Keratinocyte (primary cell): Measurements from ENCODE around the gene NXT2. TPM values are rescaled to one million over a fixed set of nuclear protein-coding genes. Genes with fewer than 3 reads are reported as not detected.
A peak's percentile ranks its signal among the peaks of the same experiment; 100 is the strongest.

ENCODE experiments used
- DNase-seq: peaks from one replicate; pipeline ENCODE4 v3.0.0-alpha.2; 2011; ENCODE audit warnings: low read depth, missing footprints, low spot score
- FAIRE-seq: peaks from 2 replicates; lab custom pipeline; 2011; peaks lifted over from hg19 to GRCh38; lab: Jason Lieb, UNC
- H2AFZ ChIP-seq: 2 replicates; pipeline ENCODE4 v1.6.0; 2012; ENCODE audit warnings: low read length, control low read depth, inconsistent platforms; ENCODE audit not compliant: control insufficient read depth
- H3K27ac ChIP-seq: 2 replicates; pipeline ENCODE4 v1.5.1; 2011; ENCODE audit warnings: low read length; ENCODE audit not compliant: control insufficient read depth, insufficient read depth
- H3K27me3 ChIP-seq: 3 replicates; pipeline ENCODE4 v1.6.0; 2011; ENCODE audit warnings: low read length; ENCODE audit not compliant: control insufficient read depth, insufficient read depth; ENCODE audit errors: extremely low read depth
- H3K36me3 ChIP-seq, 2 experiments: 2 replicates in 1 of 2; 3 replicates in 1 of 2; pipeline ENCODE4 v1.5.1; 2011; ENCODE audit warnings: low read length in 2 of 2, mild to moderate bottlenecking in 1 of 2; ENCODE audit not compliant: control insufficient read depth in 2 of 2, insufficient read depth in 2 of 2; ENCODE audit errors: extremely low read depth in 1 of 2
- H3K4me1 ChIP-seq: 3 replicates; pipeline ENCODE4 v1.5.1; 2011; ENCODE audit warnings: low read length; ENCODE audit not compliant: control insufficient read depth, insufficient read depth; ENCODE audit errors: extremely low read depth
- H3K4me2 ChIP-seq: 3 replicates; pipeline ENCODE4 v1.6.0; 2011; ENCODE audit warnings: low read depth, low read length; ENCODE audit not compliant: control insufficient read depth, insufficient read depth; ENCODE audit errors: extremely low read depth
- H3K4me3 ChIP-seq, 3 experiments: fragments of 200-600 bp in 1 of 3; sonication (generic) in 1 of 3; 2 replicates in 2 of 3; 3 replicates in 1 of 3; pipeline ENCODE4 v1.5.1; 2011 to 2016; ENCODE audit warnings: low read length in 3 of 3, mild to moderate bottlenecking in 3 of 3, control low read depth in 2 of 3, inconsistent platforms in 1 of 3, low read depth in 1 of 3, mixed read lengths in 1 of 3, mixed run types in 1 of 3, moderate library complexity in 1 of 3; ENCODE audit not compliant: control insufficient read depth in 2 of 3, insufficient read depth in 2 of 3; ENCODE audit errors: extremely low read depth in 1 of 3
- H3K79me2 ChIP-seq: 2 replicates; pipeline ENCODE4 v1.6.0; 2012; ENCODE audit warnings: low read length; ENCODE audit not compliant: control insufficient read depth, insufficient read depth
- H3K9ac ChIP-seq: 3 replicates; pipeline ENCODE4 v1.6.0; 2011; ENCODE audit warnings: low read length; ENCODE audit not compliant: control insufficient read depth, insufficient read depth; ENCODE audit errors: extremely low read depth
- H3K9me1 ChIP-seq: 3 replicates; pipeline ENCODE4 v1.6.0; 2011; ENCODE audit warnings: low read length; ENCODE audit not compliant: control insufficient read depth, insufficient read depth; ENCODE audit errors: extremely low read depth
- H3K9me3 ChIP-seq: 2 replicates; pipeline ENCODE4 v1.5.1; 2012; ENCODE audit warnings: low read depth, low read length; ENCODE audit not compliant: control insufficient read depth
- H4K20me1 ChIP-seq: 3 replicates; pipeline ENCODE4 v1.6.0; 2011; ENCODE audit warnings: low read length; ENCODE audit not compliant: control insufficient read depth, insufficient read depth; ENCODE audit errors: extremely low read depth
- EZH2 ChIP-seq: IDR thresholded peaks from one replicate; pipeline ENCODE4 v1.6.1; 2012; ENCODE audit warnings: inconsistent platforms, mild to moderate bottlenecking, low read length, moderate library complexity
- dilution Hi-C: fragments of 300-500 bp; cut with MboI; formaldehyde crosslinking; loops from one replicate; pipeline ENCODE4 v1.7.0; 2020; ENCODE audit warnings: low sequenced_read_pairs; ENCODE audit not compliant: extremely low pct_ligation_motif_present
- polyA minus RNA-seq, 3 experiments: library from RNA; depleted of rRNA, polyadenylated mRNA; stranded (reverse); fragments of >200 nt; gene quantifications; 1 replicate in 1 of 3; 2 replicates in 1 of 3; 3 replicates in 1 of 3; pipeline ENCODE4 v1.2.3, GENCODE V29; 2011
- polyA plus RNA-seq, 5 experiments: library from polyadenylated mRNA; depleted of rRNA in 3 of 5; stranded (reverse) in 3 of 5; stranded (forward) in 1 of 5; unstranded in 1 of 5; fragments of >200 nt; gene quantifications; 1 replicate in 1 of 5; 2 replicates in 3 of 5; 3 replicates in 1 of 5; pipeline versions ENCODE4 v1.2.1 to v1.2.3, GENCODE V29; 2011 to 2012; ENCODE audit warnings: missing spikeins in 2 of 5, low read depth in 1 of 5, low replicate concordance in 1 of 5
- TF ChIP-seq, protein P1 (sequence below), 3 experiments: IDR thresholded peaks in 1 of 3; conservative IDR thresholded peaks in 1 of 3; optimal IDR thresholded peaks in 1 of 3; 2 replicates in 2 of 3; 3 replicates in 1 of 3; pipeline versions ENCODE3 to v1.5.1; 2011; ENCODE audit warnings: low read length in 3 of 3, mild to moderate bottlenecking in 3 of 3, moderate library complexity in 2 of 3, control low read depth in 1 of 3, inconsistent platforms in 1 of 3; ENCODE audit not compliant: insufficient read depth in 2 of 3; ENCODE audit errors: extremely low read depth in 1 of 3

Gene NXT2
- 3.8 to 7.7 TPM (median 4.8 TPM) in 3 replicates for polyA plus RNA-seq
- 5.6 TPM for polyA plus RNA-seq (2011; ENCODE audit: low read depth)
- polyA plus RNA-seq (2011; cell fraction: cytosol; rRNA removed) = 3.0 and 8.3 TPM in 2 replicates
- 1.3 and 1.9 TPM in 2 replicates for polyA plus RNA-seq (2011; cell fraction: nucleus; rRNA removed)
- polyA plus RNA-seq (2012; ENCODE audit: low replicate concordance) = 3.6 and 4.3 TPM in 2 replicates
- 2.6 to 5.8 TPM (median 4.5 TPM) in 3 replicates for polyA minus RNA-seq
- 2.7 TPM for polyA minus RNA-seq (2011; cell fraction: cytosol; rRNA and poly(A)+ RNA removed)
- 0.42 and 1.1 TPM in 2 replicates for polyA minus RNA-seq (2011; cell fraction: nucleus; rRNA and poly(A)+ RNA removed)

DNA sequence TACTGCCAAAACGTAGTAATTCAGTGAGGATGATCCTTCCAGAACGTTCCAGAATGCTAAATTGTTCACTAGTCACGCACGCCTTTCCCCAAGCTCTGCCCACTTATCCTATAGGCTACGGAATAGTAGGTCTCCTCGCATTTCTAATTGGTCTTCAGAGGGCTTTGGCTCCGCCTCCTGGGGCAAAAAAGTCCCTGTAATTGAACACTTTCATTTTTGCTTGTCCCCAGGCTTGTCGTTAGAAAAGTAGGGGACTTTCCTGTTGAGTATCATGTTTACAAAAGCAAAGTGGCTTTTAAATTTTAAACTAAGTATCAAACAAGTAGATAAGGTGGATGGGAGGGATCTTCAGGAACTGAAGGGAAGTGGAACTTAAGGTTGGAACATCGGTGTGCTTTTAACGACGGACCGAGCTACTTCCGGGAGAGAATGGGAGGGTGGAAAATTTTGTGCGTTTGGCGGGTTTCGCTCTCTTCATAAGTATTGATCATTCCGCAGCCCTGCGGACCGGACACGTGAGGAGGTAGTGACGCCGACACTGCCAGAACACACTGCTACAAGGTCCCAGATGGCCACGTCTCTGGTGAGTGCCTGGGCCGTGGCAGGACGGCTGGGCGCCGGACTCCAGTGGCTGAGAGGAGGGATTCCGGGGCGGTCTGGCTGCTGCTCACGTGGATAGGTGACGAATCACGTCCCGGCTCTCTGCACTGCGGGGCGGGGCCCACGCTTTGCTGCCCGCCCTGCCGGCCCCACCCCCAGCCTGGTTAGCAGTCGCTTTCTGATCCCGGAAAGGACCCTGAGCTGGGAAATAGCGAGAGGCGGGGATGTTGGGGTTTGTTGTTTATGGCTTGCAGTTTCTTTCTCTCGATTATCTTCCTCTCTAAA, at the start of gene NXT2:
NXT2 (plus strand) TSS at position 406 of the 885 bp plus-strand sequence; CDS start at position 569, 163 bp downstream.
- Histone ChIP-seq H3K27ac (peak within 1 kb of the TSS; percentile 89), H3K9ac (peak within 1 kb of the TSS; percentile 81), H3K36me3 (no peaks in the 10 kb centered on the region), H3K9me1 (no peaks in the 10 kb centered on the region), H3K4me3 (peak within 1 kb of the TSS; percentile 53 to 66 (median 54)), H3K9me3 (no peaks in the 10 kb centered on the region), H4K20me1 (no peaks in the 10 kb centered on the region), H3K27me3 (no peaks in the 10 kb centered on the region), H3K4me1 (peaks cover 4% of the 10 kb centered on the region), H2AFZ (peak within 1 kb of the TSS; percentile 89), H3K4me2 (peak within 1 kb of the TSS; percentile 63), H3K79me2 (no peaks in the 10 kb centered on the region)
- DNase-seq (peak; percentile 33), FAIRE-seq (peak; percentile 69)
- dilution Hi-C loops = no loop called here
- TF ChIP-seq, protein P1, sequence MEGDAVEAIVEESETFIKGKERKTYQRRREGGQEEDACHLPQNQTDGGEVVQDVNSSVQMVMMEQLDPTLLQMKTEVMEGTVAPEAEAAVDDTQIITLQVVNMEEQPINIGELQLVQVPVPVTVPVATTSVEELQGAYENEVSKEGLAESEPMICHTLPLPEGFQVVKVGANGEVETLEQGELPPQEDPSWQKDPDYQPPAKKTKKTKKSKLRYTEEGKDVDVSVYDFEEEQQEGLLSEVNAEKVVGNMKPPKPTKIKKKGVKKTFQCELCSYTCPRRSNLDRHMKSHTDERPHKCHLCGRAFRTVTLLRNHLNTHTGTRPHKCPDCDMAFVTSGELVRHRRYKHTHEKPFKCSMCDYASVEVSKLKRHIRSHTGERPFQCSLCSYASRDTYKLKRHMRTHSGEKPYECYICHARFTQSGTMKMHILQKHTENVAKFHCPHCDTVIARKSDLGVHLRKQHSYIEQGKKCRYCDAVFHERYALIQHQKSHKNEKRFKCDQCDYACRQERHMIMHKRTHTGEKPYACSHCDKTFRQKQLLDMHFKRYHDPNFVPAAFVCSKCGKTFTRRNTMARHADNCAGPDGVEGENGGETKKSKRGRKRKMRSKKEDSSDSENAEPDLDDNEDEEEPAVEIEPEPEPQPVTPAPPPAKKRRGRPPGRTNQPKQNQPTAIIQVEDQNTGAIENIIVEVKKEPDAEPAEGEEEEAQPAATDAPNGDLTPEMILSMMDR (optimal IDR thresholded peaks at IDR 0.05 in 1 of 3, IDR thresholded peaks at IDR 0.05 in 1 of 3, conservative IDR thresholded peaks at IDR 0.05 in 1 of 3; ENCODE audit: extremely low read depth in 1 of 3, insufficient read depth in 2 of 3, low read length in 3 of 3) = no peak
- no peak for TF ChIP-seq EZH2

DNA sequence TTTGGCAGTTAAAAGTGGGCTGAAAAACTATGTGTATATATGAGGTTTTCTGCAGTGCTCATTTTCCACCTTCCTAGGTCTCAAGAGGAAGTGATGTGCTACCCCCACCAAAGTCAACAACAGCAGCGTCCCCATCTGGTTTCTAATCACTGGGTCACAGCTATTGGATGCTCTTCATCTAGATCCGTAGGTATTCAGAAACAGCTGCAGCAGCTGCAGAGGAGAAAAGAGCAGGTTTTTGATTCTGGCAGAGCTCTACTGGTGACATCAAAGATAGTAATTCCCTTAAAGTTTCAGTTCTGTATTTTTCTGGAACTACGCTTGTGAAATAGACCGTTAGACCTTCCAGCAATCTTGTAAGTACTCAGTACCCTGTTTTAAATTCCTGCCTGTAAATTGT, 49.0 kb upstream of the NXT2 start:
- Histone ChIP-seq H3K79me2 (no peaks in the 10 kb centered on the region), H3K4me2 (no peak overlapping the region), H3K4me1 (no peaks in the 10 kb centered on the region), H3K9me1 (no peaks in the 10 kb centered on the region), H3K36me3 (no peaks in the 10 kb centered on the region), H3K27ac (no peak overlapping the region), H3K4me3 (no peak overlapping the region), H2AFZ (no peak overlapping the region), H3K27me3 (peaks cover 12% of the 10 kb centered on the region), H3K9ac (no peak overlapping the region), H3K9me3 (no peaks in the 10 kb centered on the region), H4K20me1 (no peaks in the 10 kb centered on the region)
- DNase-seq (no peak), FAIRE-seq (no peak)
- TF ChIP-seq, protein P1 (optimal IDR thresholded peaks at IDR 0.05 in 1 of 3, IDR thresholded peaks at IDR 0.05 in 1 of 3, conservative IDR thresholded peaks at IDR 0.05 in 1 of 3; ENCODE audit: extremely low read depth in 1 of 3, insufficient read depth in 2 of 3, low read length in 3 of 3) = no peak
- TF ChIP-seq EZH2 = no peak
- dilution Hi-C loops = no loop called here
